Measurements from ENCODE around the gene TRABD2B.

The TRABD2B gene

GRCh38 chr1:47871799-47872353 is 125.3 kb downstream of the TRABD2B start:
- no peak for DNase-seq

GRCh38 chr1:47870946-47871676 is 126.1 kb downstream of the TRABD2B start:
- no peak for DNase-seq

- no peak for DNase-seq
Observed at GRCh38 chr1:47870480-47870879, 126.7 kb downstream of the TRABD2B start.

GRCh38 chr1:47868348-47868676 is 128.9 kb downstream of the TRABD2B start:
- DNase-seq, result no peak

GRCh38 chr1:47867438-47868347 is 129.5 kb downstream of the TRABD2B start:
- no peak for DNase-seq

GRCh38 chr1:47866601-47867437 is 130.4 kb downstream of the TRABD2B start:
- no peak for DNase-seq

GRCh38 chr1:47865881-47866535 is 131.2 kb downstream of the TRABD2B start:
- no peak for DNase-seq

- DNase-seq, result no peak
Observed at GRCh38 chr1:47859092-47859743, 138.0 kb downstream of the TRABD2B start.

- no peak for DNase-seq
Observed at GRCh38 chr1:47856996-47857395, 140.2 kb downstream of the TRABD2B start.

- no peak for DNase-seq
Observed at GRCh38 chr1:47855230-47855629, 142.0 kb downstream of the TRABD2B start.

- no peak for DNase-seq
Observed at GRCh38 chr1:47854552-47855144, 142.5 kb downstream of the TRABD2B start.

GRCh38 chr1:47853852-47854251 is 143.3 kb downstream of the TRABD2B start:
- no peak for DNase-seq

- no peak for DNase-seq
Observed at GRCh38 chr1:47853059-47853458, 144.1 kb downstream of the TRABD2B start.

- DNase-seq, result no peak
Observed at GRCh38 chr1:47852006-47852718, 145.0 kb downstream of the TRABD2B start.

- no peak for DNase-seq
Observed at GRCh38 chr1:47850451-47850850, 146.7 kb downstream of the TRABD2B start.

- DNase-seq, result no peak
Observed at GRCh38 chr1:47849591-47850261, 147.5 kb downstream of the TRABD2B start.

GRCh38 chr1:47849005-47849521 is 148.1 kb downstream of the TRABD2B start:
- no peak for DNase-seq

- DNase-seq, result no peak
Observed at GRCh38 chr1:47847763-47848162, 149.4 kb downstream of the TRABD2B start.

GRCh38 chr1:47844558-47844955 is 152.6 kb downstream of the TRABD2B start:
- DNase-seq, result no peak
